Iris pigment epithelial cell (primary cell): ENCODE measurements around the gene TMEM161A.
"Not testable (repeated sequence)": the region's sequence is repeated elsewhere in the genome, so short reads cannot be mapped to it uniquely, and the experiment has no call there.

ENCODE experiments used
- DNase-seq: peaks from one replicate; pipeline ENCODE4 v3.0.0-alpha.2; 2011; ENCODE audit warnings: low read depth

TMEM161A gene

DNA sequence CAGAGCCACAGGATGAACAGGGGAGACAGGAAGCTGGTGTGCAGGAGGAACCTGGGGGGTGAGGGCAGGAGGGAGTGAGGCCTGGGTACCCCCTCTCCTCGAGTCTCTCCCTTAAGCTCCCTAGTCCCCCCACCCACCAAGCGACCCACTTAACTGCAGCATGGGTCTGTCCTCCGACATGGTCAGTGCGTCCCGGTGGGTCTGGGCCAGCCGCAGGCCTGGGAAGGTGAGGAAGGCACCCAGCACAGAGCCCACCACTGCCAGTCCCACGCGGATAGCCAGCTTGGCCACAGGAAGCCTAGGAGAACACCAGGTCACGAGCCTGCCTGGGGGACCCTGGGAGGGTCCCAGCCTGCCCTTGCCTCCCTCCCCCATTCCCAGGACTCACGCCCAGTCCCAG, 16.9 kb downstream of the TMEM161A start:
- no peak for DNase-seq

DNA sequence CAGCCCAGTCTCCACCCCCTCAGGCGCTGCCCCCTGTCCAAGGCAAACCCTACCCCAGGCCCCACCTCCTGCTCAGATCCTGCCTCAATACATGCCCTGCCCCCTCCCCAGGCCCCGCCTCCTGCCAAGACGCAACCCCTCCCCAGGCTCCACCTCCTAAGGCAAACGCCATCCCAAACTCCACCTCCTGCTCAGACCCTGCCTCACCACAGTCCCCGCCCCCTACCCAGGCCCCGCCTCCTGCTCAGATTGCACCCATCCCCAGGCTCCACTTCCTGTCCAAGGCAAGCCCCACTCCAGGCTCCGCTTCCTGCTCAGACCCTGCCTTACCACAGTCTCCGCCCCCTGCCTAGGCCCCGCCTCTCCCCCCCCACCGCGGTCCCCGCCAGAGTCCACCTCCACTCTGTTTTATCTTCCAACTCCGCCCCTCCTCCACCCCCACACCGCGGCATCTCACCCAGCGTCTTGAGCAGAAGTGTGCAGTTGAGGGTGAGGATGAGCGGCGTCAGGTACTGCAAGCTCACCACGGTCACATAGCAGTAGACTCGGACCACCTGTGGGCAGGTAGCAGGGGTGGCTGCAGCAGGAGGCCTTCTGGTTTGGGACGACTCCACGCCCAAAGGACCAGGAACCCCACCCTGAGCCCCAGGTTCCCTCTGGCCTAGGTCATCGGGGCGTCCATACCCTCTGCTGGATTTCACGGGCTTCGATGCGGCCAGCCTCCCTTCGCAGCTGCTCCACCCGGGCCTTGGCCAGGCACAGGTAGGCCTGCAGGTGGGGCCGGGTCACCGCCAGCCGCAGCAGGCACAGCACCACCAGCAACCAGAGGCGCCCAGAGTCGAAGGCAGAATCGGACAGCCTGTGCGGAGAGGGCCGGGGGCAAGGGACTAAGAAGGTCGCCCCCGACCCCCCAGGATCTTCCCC, 17.7 kb downstream of the TMEM161A start:
- DNase-seq = peak; percentile 89

DNA sequence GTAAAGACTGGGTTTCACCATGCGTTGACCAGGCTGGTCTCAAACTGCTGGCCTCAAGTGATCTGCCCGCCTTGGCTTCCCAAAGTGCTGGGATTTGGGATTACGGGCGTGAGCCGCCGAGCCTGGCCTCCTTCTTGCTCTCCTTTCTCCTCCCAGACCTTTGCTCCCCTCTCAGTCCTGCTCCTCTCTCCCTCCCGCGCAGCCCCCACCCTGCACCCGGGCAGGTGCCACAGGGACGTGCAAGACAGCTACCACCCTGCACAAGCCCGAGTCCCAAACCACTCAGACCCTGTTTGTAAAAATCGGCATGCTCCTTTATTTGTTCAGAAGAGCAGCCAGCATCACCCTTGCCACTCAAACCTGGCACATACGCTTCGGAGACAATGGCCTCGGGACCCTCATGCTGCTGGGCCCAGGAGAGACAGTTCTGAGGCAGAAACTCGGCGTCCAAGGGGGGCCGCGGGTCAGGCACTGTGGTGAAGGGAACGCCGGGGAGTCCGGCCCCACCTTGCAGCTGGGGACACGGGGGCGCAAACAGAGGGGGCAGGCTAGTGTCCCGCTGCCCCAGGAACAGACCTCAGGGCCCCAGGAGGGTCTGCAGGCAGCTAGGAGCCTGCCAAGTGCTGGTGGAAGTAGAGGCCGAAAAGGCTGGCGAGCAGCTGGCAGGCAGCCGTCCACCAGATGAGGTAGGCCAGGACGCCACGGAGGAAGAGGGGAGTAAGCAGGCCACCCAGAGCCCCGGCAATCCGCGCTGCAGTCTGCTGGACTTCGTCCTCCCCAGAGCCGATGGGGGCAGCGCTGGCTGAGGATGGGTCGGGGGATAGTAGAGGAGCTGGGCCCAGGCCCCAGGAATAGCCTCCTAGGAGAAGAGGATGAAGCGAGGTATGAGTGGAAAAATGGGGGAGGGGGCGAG, 18.7 kb downstream of the TMEM161A start:
- no peak for DNase-seq

DNA sequence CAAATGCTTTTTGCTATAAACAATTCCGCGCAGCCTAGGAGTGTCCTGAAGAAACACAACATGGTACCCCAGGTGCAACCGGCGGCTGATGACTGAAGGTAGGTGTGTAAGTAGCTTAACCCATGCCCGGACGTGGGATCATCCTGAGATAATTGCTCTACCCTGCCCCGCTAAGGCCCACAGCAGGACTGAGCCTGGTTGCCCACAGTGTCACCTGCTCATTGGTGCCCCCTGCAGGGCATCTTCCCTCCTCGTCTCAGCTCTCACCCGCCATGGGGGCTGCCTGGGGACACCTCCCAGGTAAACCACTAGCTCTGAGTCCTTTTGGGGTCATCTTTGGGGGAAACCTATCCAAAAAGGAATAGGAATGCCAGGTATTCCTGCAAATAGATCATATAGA, 22.3 kb downstream of the TMEM161A start:
- DNase-seq = no peak

DNA sequence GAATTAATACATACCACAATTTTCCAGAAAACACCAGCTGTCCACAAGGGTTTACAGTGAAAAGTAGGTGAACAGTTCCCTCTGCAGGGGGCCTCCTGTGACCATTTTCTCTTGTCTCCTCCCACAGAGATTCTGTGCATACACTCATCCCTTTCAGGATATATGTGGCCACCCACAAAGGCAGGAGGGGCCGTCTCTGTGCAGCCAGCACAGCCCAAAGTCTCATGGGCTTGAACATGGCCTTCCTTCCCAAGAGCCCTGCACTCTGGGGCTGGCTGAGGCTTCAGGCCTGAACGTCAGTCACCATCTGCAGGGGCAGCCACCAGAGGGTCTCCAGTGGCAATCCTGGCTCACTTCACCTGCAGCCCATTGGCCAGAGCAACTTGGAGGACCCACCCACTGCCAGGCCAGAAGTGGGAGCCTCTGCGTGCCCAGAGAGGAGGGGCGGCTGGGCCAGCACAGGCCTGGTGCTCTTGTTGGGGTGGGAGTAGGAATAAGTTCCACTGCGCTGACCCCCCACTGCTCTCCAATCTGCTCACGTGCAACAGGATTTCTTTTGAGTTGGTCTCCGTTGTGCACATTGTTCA, 25.1 kb downstream of the TMEM161A start:
- DNase-seq = peak; percentile 58

DNA sequence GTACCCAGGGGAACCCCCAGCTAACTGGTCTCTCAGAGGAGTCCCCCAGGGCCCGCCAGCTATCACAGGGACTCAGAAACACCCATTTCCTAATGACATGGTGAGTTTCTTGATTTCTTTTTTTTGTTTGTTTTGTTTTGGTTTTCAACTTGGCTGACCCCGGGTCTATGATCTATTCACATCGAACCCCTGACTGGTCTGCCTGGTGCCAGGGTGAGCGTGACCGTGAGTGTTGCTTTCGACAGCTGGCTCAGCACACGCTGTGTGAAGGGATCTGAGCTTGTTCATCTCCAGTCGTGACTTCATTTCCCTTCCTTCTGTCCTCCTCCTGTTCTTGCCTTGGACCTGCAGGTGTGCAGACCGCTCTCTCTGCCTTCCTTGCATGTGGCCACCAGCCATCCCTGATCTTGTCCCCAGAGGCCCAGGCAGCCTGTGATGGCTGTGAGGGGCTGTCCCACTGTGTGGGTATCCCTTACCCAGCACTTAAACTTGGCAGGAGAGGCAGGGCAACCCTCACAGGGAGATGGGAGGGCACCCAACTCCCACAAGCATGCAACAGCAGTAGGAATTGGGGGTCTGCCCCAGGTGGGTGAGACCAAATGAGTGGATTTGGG, 26.2 kb downstream of the TMEM161A start:
- no peak for DNase-seq

DNA sequence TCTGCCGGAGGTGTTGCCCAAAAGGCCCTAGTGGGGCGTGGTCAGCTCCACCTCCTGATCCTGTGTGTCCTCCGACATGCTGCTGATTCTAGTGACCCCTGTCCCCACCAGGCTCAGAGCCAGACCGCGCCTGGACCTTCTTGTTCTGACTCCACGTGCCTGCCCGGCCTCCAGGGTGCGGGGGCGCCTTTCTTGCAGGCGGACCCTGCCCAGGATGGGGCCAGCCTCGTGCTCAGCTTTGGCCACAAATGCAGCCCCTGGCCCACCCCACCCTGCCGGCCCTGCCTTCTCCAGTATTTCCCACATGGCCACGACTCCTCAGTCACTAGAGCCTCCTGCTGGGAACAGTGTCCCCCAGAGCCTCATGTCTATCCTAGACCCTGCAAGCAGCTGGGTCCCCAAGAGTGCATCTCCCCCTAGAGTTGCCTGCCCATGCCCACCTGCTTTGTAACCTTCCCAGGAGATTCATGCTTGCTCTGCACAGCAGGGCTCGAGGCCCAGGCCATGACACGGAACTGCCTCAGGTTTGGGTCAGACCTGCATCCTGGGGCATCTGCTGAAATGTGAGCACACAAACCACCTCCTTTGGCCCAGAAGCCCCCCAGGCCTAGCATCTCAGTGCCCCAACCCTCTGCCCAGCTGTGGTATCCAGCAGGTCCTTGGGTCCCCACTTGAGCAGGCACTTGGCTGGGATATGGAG, 27.0 kb downstream of the TMEM161A start:
- DNase-seq = no peak

DNA sequence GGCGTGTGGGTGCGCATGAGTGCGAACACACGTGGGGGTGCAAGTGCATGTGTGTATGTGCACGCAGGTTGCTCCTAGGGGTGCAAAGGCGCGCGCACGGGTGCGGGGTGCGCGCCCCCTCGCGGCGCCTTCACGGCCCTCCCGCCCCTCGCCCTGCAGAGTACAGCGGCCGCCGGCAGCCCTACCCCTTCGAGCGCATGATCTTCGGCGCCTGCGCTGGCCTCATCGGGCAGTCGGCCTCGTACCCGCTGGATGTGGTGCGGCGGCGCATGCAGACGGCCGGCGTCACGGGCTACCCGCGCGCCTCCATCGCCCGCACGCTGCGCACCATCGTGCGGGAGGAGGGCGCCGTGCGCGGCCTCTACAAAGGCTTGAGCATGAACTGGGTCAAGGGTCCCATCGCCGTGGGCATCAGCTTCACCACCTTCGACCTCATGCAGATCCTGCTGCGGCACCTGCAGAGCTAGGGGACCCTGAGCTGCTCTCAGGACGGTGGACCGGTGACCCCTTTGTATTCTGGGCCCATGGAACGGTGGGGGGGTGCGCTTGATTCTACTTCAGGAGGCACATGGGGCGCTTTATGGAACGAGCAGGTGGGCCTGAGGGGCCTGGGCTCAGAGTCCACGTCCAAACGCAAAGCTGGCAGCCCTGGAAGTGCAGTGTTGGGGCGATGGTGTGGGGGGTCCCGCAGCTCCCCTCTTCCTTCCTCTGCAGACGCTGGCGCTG, 27.7 kb downstream of the TMEM161A start:
- DNase-seq = peak; percentile 21

DNA sequence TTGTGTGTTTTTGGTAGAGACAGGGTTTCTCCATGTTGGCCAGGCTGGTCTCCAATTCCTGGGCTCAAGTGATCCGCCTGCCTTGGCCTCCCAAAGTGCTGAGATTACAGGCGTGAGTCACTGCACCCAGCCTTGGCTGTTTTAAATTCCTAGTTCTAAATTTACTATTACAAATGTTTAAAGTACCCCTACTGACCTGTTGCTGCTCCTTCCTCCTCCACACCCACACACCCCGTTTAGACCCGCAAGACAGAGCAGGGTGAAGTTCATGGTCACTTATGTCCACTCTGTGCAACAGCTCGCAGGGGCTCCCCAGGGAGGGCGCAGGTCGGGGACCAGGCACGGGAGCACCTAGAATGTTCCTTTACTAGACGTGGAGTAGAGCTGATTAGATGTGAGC, 28.7 kb downstream of the TMEM161A start:
- peak; percentile 28 for DNase-seq

DNA sequence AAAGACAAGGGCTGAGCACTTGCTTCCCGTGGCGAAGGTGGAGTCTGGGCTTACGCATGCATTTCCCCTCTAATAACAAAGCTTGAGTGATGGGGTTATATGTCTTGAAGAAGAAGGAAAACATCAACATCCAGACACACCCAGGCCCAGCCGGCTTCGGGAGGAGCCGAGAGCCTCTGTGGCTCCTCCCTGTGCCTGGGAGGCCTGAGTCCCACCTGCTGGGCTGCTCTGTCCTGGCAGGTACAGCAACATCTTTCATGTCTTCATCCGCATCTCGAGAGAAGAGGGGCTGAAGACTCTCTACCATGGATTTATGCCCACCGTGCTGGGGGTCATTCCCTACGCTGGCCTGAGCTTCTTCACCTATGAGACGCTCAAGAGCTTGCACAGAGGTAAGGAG, 30.6 kb downstream of the TMEM161A start:
- DNase-seq = no peak

DNA sequence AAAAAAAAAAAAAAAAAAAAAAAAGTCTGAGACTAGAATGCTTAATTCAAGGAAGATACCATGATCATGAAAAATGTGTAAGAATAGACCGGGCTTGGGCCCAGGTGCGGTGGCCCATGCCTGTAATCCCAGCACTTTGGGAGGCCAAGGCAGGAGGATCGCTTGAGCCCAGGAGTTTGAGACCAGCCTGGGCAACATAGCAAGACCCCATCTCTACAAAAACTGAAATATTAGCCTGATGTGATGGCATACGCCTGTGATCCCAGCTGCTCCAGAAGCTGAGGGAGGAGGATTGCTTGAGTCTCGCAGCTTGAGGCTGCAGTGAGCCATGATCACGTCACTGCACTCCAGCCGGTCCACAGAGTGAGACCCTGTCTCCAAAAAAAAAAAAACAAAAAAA, 31.3 kb downstream of the TMEM161A start:
- not testable (repeated sequence) for DNase-seq

DNA sequence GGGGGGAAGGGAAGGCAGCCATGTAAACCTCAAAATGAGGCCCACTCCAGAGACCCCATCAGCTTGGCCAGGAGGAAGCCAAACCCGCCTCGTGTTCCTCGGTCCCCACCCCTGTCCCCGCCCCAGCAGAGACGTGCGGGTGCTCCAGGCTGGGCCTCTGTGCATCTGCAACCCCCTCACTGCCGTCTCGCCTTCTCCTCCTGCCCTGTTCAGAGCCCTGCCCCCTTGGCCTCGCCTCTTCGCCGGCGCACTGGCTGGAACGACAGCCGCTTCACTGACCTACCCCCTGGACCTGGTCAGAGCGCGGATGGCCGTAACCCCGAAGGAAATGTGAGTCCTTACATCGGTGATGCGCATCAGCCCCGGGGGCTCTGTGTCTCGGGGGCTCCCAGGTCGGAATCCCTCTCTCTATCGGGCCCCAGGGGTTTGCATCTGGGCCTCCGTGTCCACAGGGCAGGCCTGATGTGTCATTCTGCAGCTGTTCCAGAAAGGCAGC, 32.2 kb downstream of the TMEM161A start:
- peak; percentile 21 for DNase-seq

DNA sequence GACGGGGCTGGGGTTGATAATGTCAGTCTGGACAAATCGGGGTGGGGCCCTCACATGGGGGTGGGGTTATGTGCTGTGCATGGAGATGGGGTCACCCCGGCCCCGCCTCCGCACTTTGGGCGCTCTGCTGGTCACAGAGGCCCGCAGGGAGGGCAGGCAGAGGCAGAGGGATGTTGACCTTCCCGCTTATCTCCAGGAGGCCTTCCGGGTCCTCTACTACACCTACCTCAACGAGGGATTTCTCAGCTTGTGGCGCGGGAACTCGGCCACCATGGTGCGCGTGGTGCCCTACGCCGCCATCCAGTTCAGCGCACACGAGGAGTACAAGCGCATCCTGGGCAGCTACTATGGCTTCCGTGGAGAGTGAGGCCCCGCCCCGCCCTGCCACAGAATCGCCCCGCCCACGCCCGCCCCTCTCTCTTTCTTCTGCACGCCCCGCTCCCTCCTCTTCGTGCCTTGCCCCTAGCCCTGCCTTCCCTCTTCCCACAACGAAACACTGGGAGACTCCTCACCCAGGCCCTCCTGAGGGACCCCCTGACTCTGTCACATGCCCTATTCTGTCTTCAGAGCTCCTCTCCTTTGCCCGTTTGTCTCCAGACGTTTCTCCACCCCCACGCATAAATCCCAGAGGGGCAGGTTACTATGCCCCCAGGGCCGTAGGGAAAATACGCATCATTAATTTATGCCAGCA, 32.8 kb downstream of the TMEM161A start:
- DNase-seq = peak; percentile 56

DNA sequence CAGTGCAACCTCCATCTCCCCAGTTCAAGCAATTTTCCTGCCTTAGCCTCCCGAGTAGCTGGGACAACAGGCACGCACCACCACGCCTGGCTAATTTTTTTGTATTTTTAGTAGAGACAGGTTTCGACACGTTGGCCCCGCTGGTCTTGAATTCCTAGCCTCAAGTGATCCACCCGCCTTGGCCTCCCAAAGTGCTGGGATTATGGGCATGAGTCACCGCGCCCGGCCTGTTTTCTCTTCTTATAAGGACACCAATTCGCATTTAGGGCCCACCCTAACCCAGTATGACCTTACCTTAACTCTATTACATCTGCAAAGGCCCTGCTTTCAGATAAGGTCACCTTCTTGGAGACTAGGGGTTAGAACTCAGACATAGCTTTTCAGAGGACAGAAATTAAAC, 35.1 kb downstream of the TMEM161A start:
- DNase-seq = no peak

DNA sequence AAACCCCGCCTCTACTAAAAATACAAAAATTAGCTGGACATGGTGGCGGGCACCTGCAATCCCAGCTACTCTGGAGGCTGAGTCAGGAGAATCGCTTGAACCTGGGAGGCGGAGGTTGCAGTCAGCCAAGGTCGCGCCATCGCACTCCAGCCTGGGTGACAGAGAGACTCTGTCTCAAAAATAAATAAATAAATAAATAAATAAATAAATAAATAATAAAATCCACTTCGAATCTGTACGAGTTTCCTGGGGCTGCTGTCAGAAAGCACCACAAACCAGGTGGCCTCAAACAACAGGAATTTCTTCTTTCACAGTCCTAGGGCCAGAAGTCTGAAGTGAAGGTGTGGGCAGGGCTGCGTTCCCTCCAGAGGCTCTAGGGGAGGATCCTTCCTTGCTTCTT, 35.7 kb downstream of the TMEM161A start:
- DNase-seq = not testable (repeated sequence)

DNA sequence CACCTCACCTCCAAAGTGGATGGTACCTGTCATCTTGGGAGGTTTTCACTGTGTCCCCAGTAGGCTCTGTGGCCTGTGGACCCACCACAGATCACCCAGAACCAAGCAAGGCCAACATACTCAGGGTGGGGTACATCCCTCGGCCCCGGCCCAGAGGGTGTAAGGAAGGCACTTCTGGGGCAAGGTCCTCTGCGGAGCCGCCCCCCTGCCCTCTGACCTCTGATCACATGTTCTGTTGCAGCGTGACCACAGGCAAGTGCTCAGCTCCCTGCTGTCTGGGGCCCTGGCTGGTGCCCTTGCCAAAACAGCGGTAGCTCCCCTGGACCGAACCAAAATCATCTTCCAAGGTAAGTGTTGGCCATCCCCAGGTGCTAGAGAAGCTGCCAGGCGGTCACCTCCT, 36.7 kb downstream of the TMEM161A start:
- no peak for DNase-seq

DNA sequence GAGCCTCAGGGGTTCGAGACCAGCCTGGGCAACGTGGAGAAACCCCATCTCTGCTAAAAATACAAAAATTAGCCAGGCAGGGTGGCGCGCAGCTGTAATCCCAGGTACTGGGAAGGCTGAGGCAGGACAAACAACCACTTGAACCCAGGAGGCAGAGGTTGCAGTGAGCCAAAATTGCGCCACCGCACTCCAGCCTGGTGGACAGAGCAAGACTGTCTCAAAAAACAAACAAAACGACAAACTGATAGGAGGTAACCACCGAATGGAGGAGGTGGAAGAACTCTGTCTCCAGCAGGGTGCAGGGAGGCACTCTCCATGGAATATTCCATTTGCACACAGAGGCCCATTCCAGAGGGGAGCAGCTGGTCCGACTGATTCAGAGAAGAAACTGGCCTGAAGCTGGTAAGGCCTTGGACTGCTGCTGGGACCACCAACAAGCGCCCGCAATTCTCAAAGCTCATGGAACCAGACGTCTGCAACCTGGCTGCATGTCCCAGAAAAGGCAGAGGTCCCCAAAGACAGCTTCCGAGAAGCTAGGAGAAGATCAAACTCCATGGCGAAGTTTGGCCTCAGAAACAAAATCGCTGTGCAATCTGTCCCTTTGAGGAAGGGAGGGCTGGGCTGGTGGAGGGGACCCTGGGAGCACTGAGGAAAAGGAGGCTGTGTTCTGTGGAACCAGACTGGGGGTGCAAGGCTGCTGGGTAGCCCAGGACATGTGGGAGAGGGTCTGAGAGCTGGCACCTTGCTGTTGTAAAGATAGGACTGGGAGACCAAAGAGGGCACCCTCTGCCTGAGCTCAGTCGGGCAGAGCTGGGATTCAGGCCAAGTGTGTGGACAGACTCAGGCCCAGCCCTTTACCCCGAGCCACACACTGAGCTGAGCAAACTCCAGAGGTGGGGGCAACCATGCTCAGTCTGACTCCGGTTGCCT, 39.3 kb downstream of the TMEM161A start:
- DNase-seq = no peak

DNA sequence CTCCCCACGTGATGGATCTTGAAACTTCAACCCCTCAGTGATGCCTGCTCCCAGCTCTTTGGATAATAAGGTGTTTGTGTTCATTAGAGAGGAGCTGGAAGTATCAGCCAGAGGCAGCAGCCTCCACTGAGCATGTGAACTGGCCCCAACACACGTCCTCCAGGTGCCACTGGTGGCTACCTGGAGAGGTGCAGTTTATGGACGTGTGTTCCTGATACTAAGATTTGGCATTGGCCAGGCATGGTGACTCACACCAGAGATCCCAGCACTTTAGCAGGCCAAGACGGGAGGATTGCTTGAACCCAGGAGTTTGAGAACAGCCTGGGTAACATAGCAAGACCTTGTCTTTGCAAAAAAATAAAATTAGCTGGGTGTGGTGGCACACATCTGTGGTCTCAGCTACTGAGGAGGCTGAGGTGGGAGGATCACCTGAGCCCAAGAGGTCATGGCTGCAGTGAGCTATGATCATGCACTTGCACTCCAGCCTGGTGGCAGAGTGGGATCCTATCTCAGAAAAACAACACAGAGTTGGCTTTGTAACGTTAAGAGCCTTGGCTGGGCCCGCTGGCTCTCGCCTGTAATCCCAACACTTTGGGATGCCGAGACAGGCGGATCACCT, 40.1 kb downstream of the TMEM161A start:
- no peak for DNase-seq
